ENCODE data around the gene OPCML. TPM values are rescaled to one million over a fixed set of nuclear protein-coding genes. Genes with fewer than 3 reads are reported as not detected.
A peak's percentile ranks its signal among the peaks of the same experiment; 100 is the strongest.

OPCML gene
- total RNA-seq, 2 experiments from 2014 or later = not detected

DNA sequence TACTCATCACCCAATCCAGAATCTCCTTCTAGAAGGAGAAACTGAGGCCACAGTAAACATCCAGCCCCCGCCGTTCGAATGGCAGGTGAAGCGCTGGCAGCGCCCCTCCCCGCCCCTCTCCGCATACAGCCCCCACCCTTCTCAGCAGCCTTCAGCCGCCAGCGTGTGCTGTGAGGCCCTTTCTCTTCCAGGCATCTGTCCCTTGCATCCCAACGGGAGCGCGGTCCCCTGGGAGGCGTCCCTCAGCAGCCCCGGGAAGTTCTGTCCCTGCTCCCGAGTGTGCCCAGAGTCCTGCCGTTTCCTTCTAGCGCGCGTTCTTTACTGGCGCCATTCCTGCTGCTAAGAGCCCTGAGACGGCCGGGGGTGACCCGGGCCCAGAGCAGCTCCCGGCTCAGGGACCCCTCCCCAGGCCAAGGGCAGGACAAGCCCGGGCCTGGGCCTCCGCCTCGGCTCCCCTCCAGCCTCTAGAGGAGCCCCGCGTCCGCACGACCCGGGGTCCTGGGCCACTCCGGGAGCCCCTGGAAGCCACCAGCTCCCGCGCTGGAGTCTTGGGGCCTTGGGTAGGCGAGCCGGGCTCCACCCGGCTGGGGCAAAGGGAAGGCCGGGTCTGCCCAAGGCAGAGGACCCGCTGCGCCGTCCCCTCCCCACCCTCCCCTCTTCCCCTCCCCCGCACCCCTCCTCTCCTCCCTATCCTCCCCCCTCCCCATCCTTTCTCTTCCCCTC is 450.4 kb downstream of the OPCML start:
- H3K27me3 Mint-ChIP-seq = peaks cover 30% of the 10 kb centered on the region
- ATAC-seq (ENCODE audit: low read depth) (no peak), DNase-seq (no peak)
- H3K27ac Mint-ChIP-seq = no peak overlapping the region
- no peaks in the 10 kb centered on the region for H3K36me3 Mint-ChIP-seq
- H3K4me1 Mint-ChIP-seq = peaks cover 5% of the 10 kb centered on the region
- no peak overlapping the region for H3K4me3 Mint-ChIP-seq
- no peaks in the 10 kb centered on the region for H3K9me3 Mint-ChIP-seq
- POLR2A ChIA-PET = no interaction called here

DNA sequence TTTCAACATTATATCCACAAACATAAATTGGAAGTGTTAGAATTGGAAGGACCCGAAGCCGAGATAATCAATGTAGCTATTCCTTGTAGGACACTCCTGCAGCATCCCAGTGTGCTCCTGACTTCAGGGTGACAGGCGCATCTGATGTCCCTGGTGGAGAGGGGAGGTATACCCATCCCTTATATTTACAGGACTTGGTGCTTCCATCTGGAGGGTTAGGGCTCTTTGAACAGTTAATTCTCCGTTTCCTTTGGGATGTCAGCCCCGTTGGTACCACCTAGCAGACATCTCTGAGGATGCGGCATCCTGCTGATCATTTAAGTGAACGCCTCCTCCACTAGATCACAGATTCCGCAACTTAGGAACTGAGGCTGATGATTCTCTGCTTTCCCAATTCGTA is 451.3 kb downstream of the OPCML start:
- ATAC-seq (ENCODE audit: low read depth) (no peak), DNase-seq (no peak)
- Mint-ChIP-seq H3K4me1 (peaks cover 5% of the 10 kb centered on the region), H3K27ac (no peak overlapping the region), H3K27me3 (peaks cover 30% of the 10 kb centered on the region), H3K36me3 (no peaks in the 10 kb centered on the region), H3K9me3 (no peaks in the 10 kb centered on the region), H3K4me3 (no peak overlapping the region)
- POLR2A ChIA-PET = no interaction called here

DNA sequence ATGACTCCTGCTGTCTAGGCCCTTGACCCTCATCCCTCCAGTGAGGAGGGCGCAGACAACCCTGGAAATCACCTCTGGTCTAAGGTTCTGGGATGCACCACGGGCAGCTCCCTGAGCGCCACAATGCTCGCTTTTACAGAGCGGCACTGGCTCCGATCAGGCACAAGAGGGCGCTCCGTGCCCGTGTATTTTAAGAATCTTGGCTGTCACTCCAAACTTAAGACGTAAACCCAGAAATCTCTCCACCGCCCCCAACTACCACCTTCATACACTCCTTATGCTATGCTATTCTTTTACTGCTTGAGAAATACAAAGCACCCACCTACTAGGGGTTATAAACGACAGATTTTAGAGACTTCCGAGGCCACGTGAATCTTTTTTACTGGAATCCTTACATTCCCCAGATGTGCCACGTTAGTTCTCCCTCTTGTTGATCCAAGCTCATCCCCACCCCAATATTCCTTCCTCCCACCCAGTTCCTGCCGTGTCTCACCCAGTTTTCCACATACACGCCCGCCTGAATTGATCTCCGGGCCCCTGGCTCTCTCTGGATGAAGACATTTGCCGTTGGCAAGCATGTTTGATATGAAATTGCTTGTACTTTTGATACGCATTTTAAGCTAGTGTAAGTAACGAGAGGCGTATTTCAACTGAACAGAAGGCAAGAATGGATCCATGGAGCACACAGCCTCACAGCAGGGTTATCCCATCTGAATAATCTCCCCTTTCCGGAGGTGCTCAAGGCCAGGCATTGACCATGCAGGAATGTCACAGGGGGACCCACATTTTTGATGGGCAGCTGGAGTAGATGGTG is 453.5 kb downstream of the OPCML start:
- Mint-ChIP-seq H3K4me3 (no peak overlapping the region), H3K4me1 (peaks cover 5% of the 10 kb centered on the region), H3K36me3 (no peaks in the 10 kb centered on the region), H3K27me3 (peaks cover 19% of the 10 kb centered on the region), H3K9me3 (no peaks in the 10 kb centered on the region), H3K27ac (no peak overlapping the region)
- ATAC-seq (ENCODE audit: low read depth) (no peak), DNase-seq (peak; percentile 47)
- POLR2A ChIA-PET = no interaction called here

DNA sequence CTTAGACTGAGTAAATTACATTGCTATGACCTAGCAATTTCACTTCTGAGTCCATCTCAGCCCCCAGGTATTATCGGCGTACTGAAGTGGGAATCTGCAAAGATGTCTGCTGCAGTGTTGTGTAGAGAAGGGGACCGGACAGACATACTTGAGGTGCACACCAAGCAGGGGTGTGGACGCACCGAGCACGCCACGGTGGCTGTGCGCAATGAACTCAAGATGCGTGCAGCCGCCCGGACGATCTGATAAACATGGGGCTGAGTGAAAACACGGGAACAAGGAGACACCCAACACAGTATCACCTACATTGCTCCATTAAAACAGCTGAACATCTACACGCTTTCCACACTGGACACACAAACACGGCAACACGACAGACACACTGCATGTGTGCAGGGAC is 454.3 kb downstream of the OPCML start:
- DNase-seq = no peak
- Mint-ChIP-seq H3K27me3 (peaks cover 15% of the 10 kb centered on the region), H3K27ac (no peak overlapping the region), H3K4me1 (peaks cover 5% of the 10 kb centered on the region), H3K9me3 (no peaks in the 10 kb centered on the region), H3K36me3 (no peaks in the 10 kb centered on the region), H3K4me3 (no peak overlapping the region)
- no peak for ATAC-seq (ENCODE audit: low read depth)
- POLR2A ChIA-PET = no interaction called here

DNA sequence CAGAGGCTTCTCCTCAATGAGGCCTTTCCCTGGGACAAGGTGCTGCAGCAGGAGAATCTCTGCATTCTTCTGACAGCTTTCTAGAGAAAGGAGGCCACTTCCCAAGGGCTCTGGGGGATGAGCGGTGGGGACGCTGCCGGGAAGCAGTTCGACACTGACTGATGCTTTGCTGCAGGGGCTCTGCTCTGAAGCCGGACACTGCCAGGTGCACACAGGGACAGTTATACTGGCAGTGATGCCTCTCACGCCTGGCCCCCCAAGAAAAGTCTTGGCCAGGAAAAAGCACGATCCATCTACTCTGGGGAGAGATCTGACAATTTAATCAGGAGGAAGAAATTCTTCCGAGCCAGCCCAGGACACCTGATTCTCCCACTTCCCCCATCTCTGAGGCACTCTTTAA is 456.9 kb downstream of the OPCML start:
- ATAC-seq (ENCODE audit: low read depth) (no peak), DNase-seq (no peak)
- peaks cover 3% of the 10 kb centered on the region for H3K4me1 Mint-ChIP-seq
- H3K27ac Mint-ChIP-seq = no peak overlapping the region
- H3K27me3 Mint-ChIP-seq = peaks cover 14% of the 10 kb centered on the region
- H3K4me3 Mint-ChIP-seq = no peak overlapping the region
- POLR2A ChIA-PET = no interaction called here
- H3K9me3 Mint-ChIP-seq = no peaks in the 10 kb centered on the region
- no peaks in the 10 kb centered on the region for H3K36me3 Mint-ChIP-seq

DNA sequence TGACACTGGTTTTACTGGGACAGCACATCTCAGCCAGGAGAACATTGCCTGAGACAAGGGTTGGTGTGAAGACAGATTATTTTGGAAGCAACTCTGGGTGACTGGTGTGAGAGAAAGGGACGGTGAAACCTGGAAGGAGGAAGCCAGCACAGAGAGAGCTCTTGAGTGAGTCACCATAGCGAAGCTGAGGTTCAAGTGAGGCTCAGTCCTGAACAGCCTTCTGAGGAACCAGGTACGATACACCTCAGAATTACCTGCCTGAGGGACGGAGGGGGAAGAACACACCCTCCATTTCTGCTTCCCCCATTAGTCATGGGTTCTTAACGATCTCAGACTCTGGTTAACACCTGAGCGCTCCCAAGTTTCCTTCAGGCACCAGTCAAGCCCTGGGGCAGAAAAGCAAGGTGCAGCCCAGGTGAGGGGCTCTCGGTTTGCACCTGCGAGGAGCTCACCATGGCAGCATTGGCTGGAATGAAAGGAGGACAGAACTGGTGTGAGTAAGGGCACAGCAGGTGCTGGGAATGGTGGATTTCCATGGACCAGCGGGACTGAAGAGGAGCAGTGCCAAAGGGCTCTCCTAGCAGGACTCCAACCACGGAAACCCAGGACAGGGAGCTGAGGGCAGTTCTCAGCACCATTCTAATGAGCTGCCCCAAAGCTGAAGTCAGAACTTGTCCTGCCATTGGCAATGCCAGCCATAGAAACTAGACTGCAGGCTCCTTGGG is 459.3 kb downstream of the OPCML start:
- Mint-ChIP-seq H3K27me3 (peaks cover 6% of the 10 kb centered on the region), H3K4me3 (no peak overlapping the region), H3K4me1 (no peaks in the 10 kb centered on the region), H3K9me3 (no peaks in the 10 kb centered on the region), H3K27ac (no peak overlapping the region), H3K36me3 (no peaks in the 10 kb centered on the region)
- POLR2A ChIA-PET = no interaction called here
- ATAC-seq (ENCODE audit: low read depth) (no peak), DNase-seq (no peak)

DNA sequence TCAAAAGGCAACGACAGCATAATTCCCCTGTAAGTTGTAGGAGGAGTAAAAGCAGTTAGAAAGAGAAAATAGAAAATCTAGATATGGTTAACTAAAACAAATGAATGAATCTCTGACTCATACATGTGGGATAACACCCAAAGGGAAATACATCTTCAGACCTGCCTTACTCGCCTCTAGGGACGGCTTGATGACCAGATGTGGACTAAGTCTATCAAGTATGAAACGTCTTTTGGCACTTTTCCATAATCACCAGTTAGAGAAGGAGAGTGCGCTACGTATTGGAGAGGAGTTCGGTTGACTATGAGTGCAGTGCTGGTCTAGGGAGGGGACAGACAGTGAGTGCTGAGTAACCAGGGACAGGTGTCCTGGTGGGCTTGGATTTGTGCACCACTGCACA is 459.9 kb downstream of the OPCML start:
- H3K36me3 Mint-ChIP-seq = no peaks in the 10 kb centered on the region
- POLR2A ChIA-PET = no interaction called here
- no peak overlapping the region for H3K4me3 Mint-ChIP-seq
- DNase-seq = no peak
- no peak overlapping the region for H3K27ac Mint-ChIP-seq
- no peaks in the 10 kb centered on the region for H3K4me1 Mint-ChIP-seq
- no peak for ATAC-seq (ENCODE audit: low read depth)
- H3K9me3 Mint-ChIP-seq = no peaks in the 10 kb centered on the region
- H3K27me3 Mint-ChIP-seq = peaks cover 3% of the 10 kb centered on the region

DNA sequence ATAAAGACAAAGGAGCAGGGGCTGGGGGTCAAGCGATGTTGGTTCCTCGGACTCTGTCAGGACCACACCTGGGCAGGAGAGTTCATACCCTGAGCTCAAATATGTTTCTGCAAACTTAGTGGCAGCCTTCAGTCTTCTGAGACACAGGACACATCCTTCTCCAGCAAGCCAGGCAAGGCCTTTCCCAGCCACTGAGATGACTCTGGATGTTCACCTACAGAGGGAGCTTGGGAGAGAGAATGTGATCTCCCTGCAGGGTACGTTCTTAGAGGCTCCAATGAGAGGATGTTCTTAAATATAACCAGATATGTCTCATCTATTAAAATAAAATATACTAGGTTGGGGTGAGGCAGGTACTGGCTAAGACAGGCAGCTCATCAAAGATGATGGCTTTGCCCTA is 461.5 kb downstream of the OPCML start:
- H3K9me3 Mint-ChIP-seq = no peaks in the 10 kb centered on the region
- no peaks in the 10 kb centered on the region for H3K4me1 Mint-ChIP-seq
- POLR2A ChIA-PET = no interaction called here
- DNase-seq = no peak
- H3K27ac Mint-ChIP-seq = no peak overlapping the region
- H3K36me3 Mint-ChIP-seq = no peaks in the 10 kb centered on the region
- no peak for ATAC-seq (ENCODE audit: low read depth)
- H3K4me3 Mint-ChIP-seq = no peak overlapping the region
- peaks cover 4% of the 10 kb centered on the region for H3K27me3 Mint-ChIP-seq

DNA sequence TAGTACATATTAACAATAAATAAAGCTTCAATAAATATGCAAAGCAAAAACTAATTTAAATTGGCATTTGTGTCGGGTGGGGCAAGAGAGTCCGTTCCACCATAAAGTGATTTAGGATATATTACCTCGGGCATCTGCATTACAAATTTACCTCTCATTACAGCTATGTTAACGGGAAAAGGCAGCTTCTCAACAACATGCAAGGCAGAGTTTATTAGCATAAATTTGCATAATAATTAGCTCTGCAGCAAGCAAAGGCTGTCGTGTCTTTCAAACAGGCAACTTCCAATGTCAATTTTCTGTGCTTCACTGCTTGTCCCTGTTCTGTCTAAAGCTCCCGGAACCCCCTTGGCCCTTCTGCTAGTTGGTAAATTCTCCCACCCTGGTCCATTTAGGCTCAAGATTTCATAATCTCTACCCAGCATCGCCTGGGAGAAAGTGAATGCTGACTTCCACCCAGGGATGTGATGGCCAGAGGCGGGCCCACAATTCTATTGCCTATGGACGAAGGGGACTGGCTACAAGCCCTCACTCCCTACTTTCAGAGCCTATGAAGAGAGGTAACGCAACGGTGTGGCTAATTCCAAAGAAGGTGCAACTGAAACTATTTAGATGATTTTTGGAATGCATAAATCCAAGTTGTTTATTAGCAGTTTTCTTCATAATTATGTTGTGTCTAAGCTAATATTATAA is 462.1 kb downstream of the OPCML start:
- ATAC-seq (ENCODE audit: low read depth) = no peak
- no peak overlapping the region for H3K27ac Mint-ChIP-seq

DNA sequence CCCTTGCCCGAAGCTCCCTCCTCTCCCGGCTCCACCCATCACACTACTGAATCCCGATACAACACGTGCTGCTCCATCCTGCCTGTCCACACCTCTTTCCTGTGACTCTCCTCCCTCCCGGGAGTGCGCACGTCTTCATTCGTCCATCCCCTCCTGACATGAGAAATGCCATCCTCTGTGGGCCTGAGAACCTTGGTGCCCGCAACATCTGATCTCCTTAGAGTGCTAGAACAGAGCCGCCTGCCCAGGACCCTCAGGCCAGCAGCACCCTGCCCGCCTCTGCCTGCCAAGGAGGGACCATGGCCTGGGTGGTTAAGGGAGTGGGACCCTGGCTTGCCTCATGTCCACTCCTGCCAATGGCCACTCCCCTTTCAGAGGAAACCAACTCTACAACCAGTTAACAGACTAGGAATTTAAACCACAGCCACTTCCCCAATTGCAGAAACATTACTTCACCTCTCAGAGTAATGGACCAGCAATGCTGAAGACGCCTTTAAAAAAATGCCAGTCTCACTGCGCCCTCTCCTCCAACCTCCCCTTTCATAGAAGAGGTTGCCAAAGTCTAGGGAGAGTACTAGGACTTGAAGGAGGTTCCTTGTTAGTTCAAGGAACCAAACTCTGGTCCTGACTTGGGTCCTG is 466.3 kb downstream of the OPCML start:
- H3K9me3 Mint-ChIP-seq = no peaks in the 10 kb centered on the region
- DNase-seq (no peak), ATAC-seq (ENCODE audit: low read depth) (no peak)
- H3K36me3 Mint-ChIP-seq = no peaks in the 10 kb centered on the region
- no peak overlapping the region for H3K4me3 Mint-ChIP-seq
- H3K27ac Mint-ChIP-seq = no peak overlapping the region
- peaks cover 5% of the 10 kb centered on the region for H3K4me1 Mint-ChIP-seq
- peaks cover 33% of the 10 kb centered on the region for H3K27me3 Mint-ChIP-seq
- POLR2A ChIA-PET = no interaction called here

More for the DNA sequence above, 462.1 kb downstream of the OPCML start:
- POLR2A ChIA-PET = no interaction called here
- no peaks in the 10 kb centered on the region for H3K4me1 Mint-ChIP-seq
- H3K36me3 Mint-ChIP-seq = no peaks in the 10 kb centered on the region
- no peak for DNase-seq
- no peaks in the 10 kb centered on the region for H3K9me3 Mint-ChIP-seq
- H3K4me3 Mint-ChIP-seq = no peak overlapping the region
- peaks cover 6% of the 10 kb centered on the region for H3K27me3 Mint-ChIP-seq

DNA sequence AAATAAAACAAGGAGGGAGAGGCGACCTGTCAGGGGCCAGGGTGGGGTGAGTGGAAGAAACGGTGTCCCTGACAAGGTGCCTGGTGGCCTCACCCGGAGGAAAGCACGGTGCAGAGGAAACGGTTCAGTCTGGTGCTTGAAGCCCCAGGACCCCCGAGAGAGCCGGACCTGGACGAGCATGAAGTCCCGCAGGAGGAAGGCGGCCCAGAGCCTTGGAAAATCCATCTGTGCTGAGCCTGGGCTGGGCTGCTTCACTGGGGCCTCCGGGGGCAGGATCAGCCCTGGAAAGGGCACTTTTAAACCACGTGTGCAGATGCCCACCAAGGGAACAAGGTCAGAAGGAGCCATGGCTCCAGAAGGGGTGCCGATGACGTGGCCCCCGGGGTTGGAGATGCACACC is 467.3 kb downstream of the OPCML start:
- POLR2A ChIA-PET = no interaction called here
- DNase-seq (no peak), ATAC-seq (ENCODE audit: low read depth) (no peak)
- peaks cover 5% of the 10 kb centered on the region for H3K4me1 Mint-ChIP-seq
- H3K4me3 Mint-ChIP-seq = no peak overlapping the region
- peaks cover 30% of the 10 kb centered on the region for H3K27me3 Mint-ChIP-seq
- H3K9me3 Mint-ChIP-seq = no peaks in the 10 kb centered on the region
- peak overlapping the region; percentile 39 for H3K27ac Mint-ChIP-seq
- no peaks in the 10 kb centered on the region for H3K36me3 Mint-ChIP-seq

DNA sequence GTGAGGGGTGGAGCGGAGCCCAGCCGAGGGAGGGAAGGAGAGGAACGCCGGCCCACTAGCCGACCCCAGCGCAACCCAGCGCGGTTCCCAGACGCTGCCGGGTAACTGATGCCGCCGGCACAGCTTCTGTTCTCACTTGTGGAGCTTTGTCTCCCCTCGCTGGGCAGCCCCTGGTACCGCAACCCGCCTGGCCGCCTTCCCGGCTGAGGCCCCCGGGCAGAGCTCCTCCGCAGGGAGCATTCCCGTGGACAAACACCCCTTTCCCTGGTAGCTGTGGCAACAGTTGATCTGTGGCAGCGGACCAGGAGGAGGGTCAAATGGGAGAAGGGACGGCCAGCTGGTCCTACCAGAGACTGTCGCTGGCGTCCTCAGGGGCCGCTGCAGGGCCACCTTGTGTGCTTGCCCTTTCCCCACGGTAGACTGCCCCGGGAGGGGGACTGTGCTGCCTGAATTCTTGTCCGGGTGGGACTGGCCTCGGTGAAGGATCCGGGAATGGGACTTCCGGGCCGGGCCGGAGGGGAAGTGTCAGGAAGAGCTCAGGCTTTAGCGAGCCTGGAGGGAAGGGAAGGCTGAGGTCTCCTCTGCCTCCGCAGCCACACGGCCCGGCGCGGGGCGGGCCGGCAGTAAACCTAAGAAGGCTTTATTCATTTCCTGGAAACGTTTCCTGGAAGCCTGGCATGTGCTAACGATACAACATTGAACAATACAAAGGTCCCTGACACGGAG is 468.0 kb downstream of the OPCML start:
- POLR2A ChIA-PET = no interaction called here
- DNase-seq (no peak), ATAC-seq (ENCODE audit: low read depth) (no peak)
- peaks cover 30% of the 10 kb centered on the region for H3K27me3 Mint-ChIP-seq
- H3K9me3 Mint-ChIP-seq = no peaks in the 10 kb centered on the region
- peak overlapping the region; percentile 39 for H3K4me3 Mint-ChIP-seq
- H3K27ac Mint-ChIP-seq = peak overlapping the region; percentile 39
- H3K36me3 Mint-ChIP-seq = no peaks in the 10 kb centered on the region
- H3K4me1 Mint-ChIP-seq = peaks cover 5% of the 10 kb centered on the region
